ENCODE data around the gene OBP2A.

The OBP2A gene

DNA sequence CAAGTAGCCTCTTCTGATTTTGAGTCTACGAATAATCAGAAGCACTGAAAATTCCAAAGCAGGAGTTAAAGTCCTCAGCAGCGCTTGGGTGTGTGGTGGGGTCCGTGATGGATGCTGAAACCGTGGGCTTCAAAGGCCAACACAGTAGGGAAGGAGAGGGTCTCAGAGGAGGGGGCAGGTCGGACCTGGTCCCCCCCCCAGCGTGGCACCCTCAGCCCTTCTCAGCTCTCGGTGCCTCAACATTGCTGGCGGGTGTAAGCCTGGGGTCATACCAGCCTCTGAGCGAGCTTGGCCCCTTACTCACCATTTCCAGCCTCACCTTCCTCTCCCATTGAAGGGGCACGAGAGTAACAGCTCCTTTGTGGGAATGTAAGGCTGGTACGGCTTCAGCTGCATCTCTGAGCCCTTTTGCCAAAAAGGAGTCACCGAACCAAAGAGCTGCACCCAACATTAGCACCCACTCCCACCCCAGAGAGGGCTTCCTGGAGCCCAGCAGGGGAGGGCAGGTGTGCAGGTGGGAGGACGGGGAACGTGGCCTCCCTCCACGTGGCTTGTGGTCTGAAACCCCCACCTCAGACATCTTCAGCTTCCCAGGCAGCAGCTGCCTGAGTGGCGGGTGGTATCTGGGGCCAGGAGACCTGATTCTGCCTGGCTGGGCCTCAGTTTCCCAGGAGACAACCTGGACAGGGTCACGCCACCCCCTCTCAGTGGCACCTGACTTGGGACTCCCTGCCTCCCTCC is 31.4 kb upstream of the OBP2A start:
- CTCF ChIA-PET = no interaction called here
- TF ChIP-seq FOXM1 (IDR thresholded peaks at IDR 0.05; ENCODE audit: borderline replicate concordance) = no peak
- TF ChIP-seq BHLHE40 (IDR thresholded peaks at IDR 0.05; ENCODE audit: borderline replicate concordance) = no peak
- TF ChIP-seq ZNF384 (IDR thresholded peaks at IDR 0.05) = no peak
- no peak for TF ChIP-seq ELF4 (IDR thresholded peaks at IDR 0.05)
- no peak for TF ChIP-seq SP1 (IDR thresholded peaks at IDR 0.05)
- no peak for TF ChIP-seq LEF1 (IDR thresholded peaks at IDR 0.05; ENCODE audit: borderline replicate concordance)
- no peak for TF ChIP-seq SUZ12 (IDR thresholded peaks at IDR 0.05)
- TF ChIP-seq NFRKB (IDR thresholded peaks at IDR 0.05) = no peak
- TF ChIP-seq FOXK2 (IDR thresholded peaks at IDR 0.05) = no peak
- no peak for TF ChIP-seq L3MBTL2 (conservative IDR thresholded peaks at IDR 0.05)
- TF ChIP-seq CTBP1 (IDR thresholded peaks at IDR 0.05; ENCODE audit: borderline replicate concordance) = no peak
- TF ChIP-seq ARNT (IDR thresholded peaks at IDR 0.05) = no peak
- no peak for TF ChIP-seq TARDBP (IDR thresholded peaks at IDR 0.05)
- TF ChIP-seq, protein P1, sequence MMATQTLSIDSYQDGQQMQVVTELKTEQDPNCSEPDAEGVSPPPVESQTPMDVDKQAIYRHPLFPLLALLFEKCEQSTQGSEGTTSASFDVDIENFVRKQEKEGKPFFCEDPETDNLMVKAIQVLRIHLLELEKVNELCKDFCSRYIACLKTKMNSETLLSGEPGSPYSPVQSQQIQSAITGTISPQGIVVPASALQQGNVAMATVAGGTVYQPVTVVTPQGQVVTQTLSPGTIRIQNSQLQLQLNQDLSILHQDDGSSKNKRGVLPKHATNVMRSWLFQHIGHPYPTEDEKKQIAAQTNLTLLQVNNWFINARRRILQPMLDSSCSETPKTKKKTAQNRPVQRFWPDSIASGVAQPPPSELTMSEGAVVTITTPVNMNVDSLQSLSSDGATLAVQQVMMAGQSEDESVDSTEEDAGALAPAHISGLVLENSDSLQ (IDR thresholded peaks at IDR 0.05) = no peak
- no peak for DNase-seq (ENCODE audit: extremely low spot score)
- POLR2A ChIA-PET = no interaction called here

DNA sequence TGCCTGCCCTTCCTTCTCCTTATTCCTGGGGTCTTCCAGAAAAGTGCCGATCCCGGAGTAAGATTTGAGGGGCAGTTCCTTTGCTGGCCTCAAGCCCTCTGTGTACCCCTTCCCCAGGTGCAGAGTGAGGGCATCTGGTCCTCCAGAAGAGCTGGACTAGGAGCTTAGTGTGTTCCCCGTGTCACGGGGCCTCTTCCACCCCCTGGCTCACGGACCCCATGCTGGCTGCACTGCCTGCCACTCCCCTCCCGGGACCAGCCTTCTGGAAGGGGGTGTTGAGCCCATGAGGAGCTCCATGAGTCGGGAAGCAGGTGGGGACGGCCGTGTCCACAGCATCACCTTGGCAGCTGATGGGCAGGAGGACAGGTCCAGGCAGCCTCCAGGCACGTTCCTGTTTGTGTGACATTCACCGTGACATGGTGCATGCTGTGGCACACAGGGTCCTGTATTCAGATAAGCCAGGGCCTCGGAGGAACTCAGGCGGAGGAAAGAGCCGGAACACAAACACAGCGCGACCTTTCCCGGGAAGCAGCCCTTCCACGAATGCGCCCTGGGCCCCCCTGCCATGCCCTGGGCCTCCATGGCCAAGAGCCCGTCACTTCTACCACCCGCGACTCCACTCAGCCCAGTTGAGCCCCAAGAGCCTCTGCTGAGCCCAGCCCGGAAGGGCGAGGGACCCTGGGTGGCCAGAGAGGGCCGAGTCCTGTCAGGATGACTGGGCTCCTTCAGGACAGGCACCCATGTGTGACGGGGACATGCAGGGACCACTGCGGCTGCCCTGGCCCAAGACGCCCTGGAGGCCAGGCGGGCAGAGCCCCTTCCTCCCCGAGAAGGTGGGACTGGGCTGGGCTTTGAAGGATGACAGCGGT is 30.6 kb upstream of the OBP2A start:
- POLR2A ChIA-PET = no interaction called here
- no peak for TF ChIP-seq FOXM1 (IDR thresholded peaks at IDR 0.05; ENCODE audit: borderline replicate concordance)
- TF ChIP-seq CTBP1 (IDR thresholded peaks at IDR 0.05; ENCODE audit: borderline replicate concordance) = no peak
- TF ChIP-seq ZNF384 (IDR thresholded peaks at IDR 0.05) = no peak
- TF ChIP-seq ARNT (IDR thresholded peaks at IDR 0.05) = no peak
- TF ChIP-seq, protein P1 (IDR thresholded peaks at IDR 0.05) = no peak
- TF ChIP-seq LEF1 (IDR thresholded peaks at IDR 0.05; ENCODE audit: borderline replicate concordance) = no peak
- TF ChIP-seq L3MBTL2 (conservative IDR thresholded peaks at IDR 0.05) = no peak
- TF ChIP-seq SUZ12 (IDR thresholded peaks at IDR 0.05) = no peak
- TF ChIP-seq FOXK2 (IDR thresholded peaks at IDR 0.05) = no peak
- TF ChIP-seq ELF4 (IDR thresholded peaks at IDR 0.05) = no peak
- TF ChIP-seq FOXA1 (IDR thresholded peaks at IDR 0.05) = no peak
- no peak for TF ChIP-seq HDGF (IDR thresholded peaks at IDR 0.05; ENCODE audit: borderline replicate concordance)
- no peak for TF ChIP-seq BHLHE40 (IDR thresholded peaks at IDR 0.05; ENCODE audit: borderline replicate concordance)
- no peak for TF ChIP-seq SP1 (IDR thresholded peaks at IDR 0.05)
- no peak for TF ChIP-seq NFRKB (IDR thresholded peaks at IDR 0.05)
- CTCF ChIA-PET = no interaction called here
- DNase-seq (ENCODE audit: extremely low spot score) = no peak

DNA sequence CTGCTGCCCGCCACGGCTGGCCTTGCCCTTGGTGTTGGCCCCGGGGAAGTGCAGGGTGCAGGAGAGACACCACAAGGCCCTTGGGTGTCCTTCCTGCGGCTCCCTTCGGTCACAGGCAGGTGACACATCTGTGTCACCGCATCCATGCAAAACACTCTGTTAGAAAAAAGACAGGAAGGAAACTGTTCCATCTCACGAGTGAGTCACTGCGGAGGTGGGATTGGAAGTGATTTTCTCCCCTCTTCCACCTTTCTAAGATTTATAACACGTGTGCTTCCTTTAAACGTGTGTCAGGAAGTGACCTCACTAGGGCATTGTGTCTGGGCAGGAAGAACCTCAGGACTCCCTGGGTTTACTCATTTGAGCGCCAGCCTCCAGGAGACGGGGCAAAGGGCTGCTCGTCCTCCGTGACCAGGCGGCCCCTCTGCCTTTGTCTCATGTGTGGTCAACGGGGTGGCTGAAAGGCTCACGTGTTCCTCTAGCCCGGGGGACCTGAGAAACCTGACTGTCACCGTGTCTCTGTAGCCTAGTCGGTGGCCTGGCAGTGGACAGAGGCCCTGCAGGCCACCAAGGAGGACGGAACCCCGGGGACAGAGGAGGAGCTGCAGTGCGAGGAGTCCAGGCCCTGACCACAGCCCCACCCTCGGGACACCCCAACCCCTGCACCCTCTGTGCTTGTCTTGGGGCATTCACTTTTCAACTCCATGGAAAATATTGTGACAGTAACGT is 29.6 kb upstream of the OBP2A start:
- POLR2A ChIA-PET = no interaction called here
- no peak for DNase-seq (ENCODE audit: extremely low spot score)
- CTCF ChIA-PET = no interaction called here
- no peak for TF ChIP-seq FOXA1 (IDR thresholded peaks at IDR 0.05)

DNA sequence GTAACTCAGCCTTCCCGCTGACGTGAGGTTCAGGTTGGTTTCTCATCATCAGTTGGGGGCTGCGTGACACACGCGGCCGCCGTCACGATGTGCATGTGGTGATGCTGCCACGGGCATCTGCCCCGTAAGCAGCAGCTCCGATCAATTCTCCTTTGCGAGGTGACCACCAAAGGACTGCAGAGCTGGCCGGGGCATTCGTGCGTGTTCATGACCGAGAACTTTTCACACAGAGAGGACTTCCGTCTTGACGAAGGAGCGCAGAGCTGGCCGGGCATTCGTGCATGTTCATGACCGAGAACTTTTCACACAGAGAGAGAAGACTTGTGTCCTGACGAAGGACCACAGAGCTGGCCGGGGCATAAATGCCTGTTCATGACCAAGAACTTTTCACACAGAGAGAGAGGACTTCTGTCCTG is 28.5 kb upstream of the OBP2A start:
- ChIA-PET POLR2A (no interaction called here), CTCF (no interaction called here)
- no peak for TF ChIP-seq ZNF384 (IDR thresholded peaks at IDR 0.05)
- TF ChIP-seq ARNT (IDR thresholded peaks at IDR 0.05) = no peak
- TF ChIP-seq ELF4 (IDR thresholded peaks at IDR 0.05) = no peak
- no peak for TF ChIP-seq BHLHE40 (IDR thresholded peaks at IDR 0.05; ENCODE audit: borderline replicate concordance)
- no peak for TF ChIP-seq FOXM1 (IDR thresholded peaks at IDR 0.05; ENCODE audit: borderline replicate concordance)
- no peak for TF ChIP-seq TARDBP (IDR thresholded peaks at IDR 0.05)
- no peak for TF ChIP-seq CTBP1 (IDR thresholded peaks at IDR 0.05; ENCODE audit: borderline replicate concordance)
- TF ChIP-seq SUZ12 (IDR thresholded peaks at IDR 0.05) = no peak
- DNase-seq (ENCODE audit: extremely low spot score) = no peak

DNA sequence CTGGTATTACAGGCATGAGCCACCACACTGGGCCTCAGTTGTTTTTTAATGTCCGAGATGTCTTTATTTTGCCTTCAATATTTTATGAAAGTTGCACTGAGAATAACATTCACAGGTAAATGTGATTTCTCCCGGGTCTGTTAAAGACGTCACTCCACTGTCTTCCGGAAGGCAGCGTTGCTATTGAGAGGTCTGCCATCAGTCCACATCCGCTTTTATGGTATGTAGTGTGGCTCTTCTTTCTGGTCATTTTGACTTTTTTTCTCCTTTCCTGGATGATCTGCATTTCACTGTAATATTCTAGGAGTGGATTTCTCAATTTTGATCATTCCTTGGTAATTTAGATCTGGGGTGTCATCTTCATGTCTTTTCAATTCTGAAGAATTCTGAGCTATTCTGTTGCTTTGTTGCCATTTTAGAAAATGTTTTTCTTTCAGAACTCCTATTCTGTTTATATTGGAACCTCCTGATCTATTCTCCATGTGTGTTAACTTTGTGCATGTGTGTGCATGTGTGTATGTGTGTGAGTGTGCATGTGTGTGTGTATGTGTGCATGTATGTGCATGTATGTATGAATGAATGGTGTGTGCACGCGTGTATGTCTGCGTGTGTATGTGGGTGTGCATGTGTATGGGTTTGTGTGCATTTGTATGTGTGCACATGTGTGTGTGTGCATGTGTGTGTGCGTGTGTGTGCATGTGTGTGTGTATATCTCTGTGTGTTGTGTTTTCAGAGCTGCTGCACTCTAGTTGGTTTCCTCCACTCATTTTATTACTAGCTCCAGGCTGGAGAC is 26.6 kb upstream of the OBP2A start:
- ChIA-PET CTCF (no interaction called here), POLR2A (no interaction called here)
- TF ChIP-seq BHLHE40 (IDR thresholded peaks at IDR 0.05; ENCODE audit: borderline replicate concordance) (no peak), LEF1 (IDR thresholded peaks at IDR 0.05; ENCODE audit: borderline replicate concordance) (no peak), CTBP1 (IDR thresholded peaks at IDR 0.05; ENCODE audit: borderline replicate concordance) (no peak), FOXA1 (IDR thresholded peaks at IDR 0.05) (no peak), ZNF384 (IDR thresholded peaks at IDR 0.05) (no peak), L3MBTL2 (conservative IDR thresholded peaks at IDR 0.05) (no peak), NFRKB (IDR thresholded peaks at IDR 0.05) (no peak), SP1 (IDR thresholded peaks at IDR 0.05) (no peak), ARNT (IDR thresholded peaks at IDR 0.05) (no peak), ELF4 (IDR thresholded peaks at IDR 0.05) (no peak), HDGF (IDR thresholded peaks at IDR 0.05; ENCODE audit: borderline replicate concordance) (no peak)
- TF ChIP-seq, protein P1 (IDR thresholded peaks at IDR 0.05) = no peak
- DNase-seq (ENCODE audit: extremely low spot score) = no peak

Measured in HEK293T (cell line).